GM23338 (cell line): ENCODE data around the gene RP2. TPM values are rescaled to one million over a fixed set of nuclear protein-coding genes. Genes with fewer than 3 reads are reported as not detected.

Experiments
- ATAC-seq: fragments of 200-7000 bp; cut with Tn5 transposase; 3 replicates; pipeline ENCODE4 v1.9.1; 2020
- DNase-seq: peaks from one replicate; pipeline ENCODE4 v3.0.0-alpha.2; 2015; ENCODE audit warnings: low spot score
- H2AFZ ChIP-seq: fragments of 200-600 bp; sonication (generic); 2 replicates; pipeline ENCODE4 v1.8.0; 2016; ENCODE audit warnings: antibody characterized with exemption, mild to moderate bottlenecking, moderate library complexity
- H3F3A ChIP-seq: fragments of 200-600 bp; sonication (generic); replicated peaks from 2 replicates; pipeline ENCODE4 v1.8.0; 2017; ENCODE audit warnings: antibody characterized with exemption, mixed run types, low read depth
- H3K27ac ChIP-seq: fragments of 200-600 bp; sonication (generic); 2 replicates; pipeline ENCODE4 v1.6.1; 2016; ENCODE audit warnings: low read depth
- H3K27me3 ChIP-seq: fragments of 200-600 bp; sonication (generic); 2 replicates; pipeline ENCODE4 v1.8.0; 2016; ENCODE audit warnings: mild to moderate bottlenecking, mixed run types, moderate library complexity; ENCODE audit not compliant: insufficient read depth
- H3K36me3 ChIP-seq: fragments of 200-600 bp; sonication (generic); 2 replicates; pipeline ENCODE4 v1.8.0; 2016; ENCODE audit warnings: mild to moderate bottlenecking; ENCODE audit not compliant: insufficient read depth
- H3K4me1 ChIP-seq: fragments of 200-600 bp; sonication (generic); 2 replicates; pipeline ENCODE4 v1.8.0; 2016; ENCODE audit warnings: mild to moderate bottlenecking, moderate library complexity; ENCODE audit not compliant: insufficient read depth
- H3K4me2 ChIP-seq: fragments of 200-600 bp; sonication (generic); 2 replicates; pipeline ENCODE4 v1.7.1; 2017; ENCODE audit warnings: mixed run types
- H3K4me3 ChIP-seq: fragments of 200-600 bp; sonication (generic); 2 replicates; pipeline ENCODE4 v1.6.1; 2016; ENCODE audit warnings: mixed run types
- H3K79me2 ChIP-seq: fragments of 200-600 bp; sonication (generic); replicated peaks from 2 replicates; pipeline ENCODE4 v1.8.0; 2017; ENCODE audit warnings: mild to moderate bottlenecking; ENCODE audit not compliant: insufficient read depth
- H3K9me2 ChIP-seq: fragments of 200-600 bp; sonication (generic); 2 replicates; pipeline ENCODE4 v1.8.0; 2017; ENCODE audit not compliant: insufficient read depth
- H4K20me1 ChIP-seq: fragments of 200-600 bp; sonication (generic); replicated peaks from 2 replicates; pipeline ENCODE4 v1.8.0; 2017; ENCODE audit warnings: mild to moderate bottlenecking; ENCODE audit not compliant: insufficient read depth
- H3K27ac Mint-ChIP-seq: 2 replicates; pipeline ENCODE4 v1.8.0; 2020; ENCODE audit warnings: inconsistent platforms, mild to moderate bottlenecking, moderate library complexity, mixed read lengths
- H3K27me3 Mint-ChIP-seq: 3 replicates; pipeline ENCODE4 v1.8.0; 2022; ENCODE audit warnings: low read depth, mild to moderate bottlenecking, moderate library complexity, mixed read lengths, inconsistent platforms; ENCODE audit not compliant: insufficient read depth, poor library complexity
- H3K36me3 Mint-ChIP-seq: 3 replicates; pipeline ENCODE4 v1.8.0; 2021; ENCODE audit warnings: low read depth, mild to moderate bottlenecking, inconsistent platforms, moderate library complexity, mixed read lengths
- H3K4me1 Mint-ChIP-seq: 3 replicates; pipeline ENCODE4 v1.8.0; 2020; ENCODE audit warnings: mild to moderate bottlenecking, inconsistent platforms, mixed read lengths
- H3K4me3 Mint-ChIP-seq: 3 replicates; pipeline ENCODE4 v1.8.0; 2021; ENCODE audit warnings: moderate library complexity, mild to moderate bottlenecking, inconsistent platforms, mixed read lengths
- H3K9me3 Mint-ChIP-seq: 3 replicates; pipeline ENCODE4 v1.8.0; 2020; ENCODE audit warnings: moderate library complexity, mild to moderate bottlenecking, inconsistent platforms, mixed read lengths
- CREB1 ChIP-seq: fragments of 250-450 bp; sonication (Bioruptor Pico); IDR thresholded peaks from 2 replicates; pipeline ENCODE4 v1.5.0; 2020; ENCODE audit warnings: low read depth, mild to moderate bottlenecking, moderate library complexity
- EZH2 ChIP-seq: fragments of 200-600 bp; sonication (generic); IDR thresholded peaks from one replicate; pipeline ENCODE4 v1.8.0; 2017; ENCODE audit warnings: antibody characterized with exemption, mild to moderate bottlenecking, low read depth; ENCODE audit not compliant: unreplicated experiment
- EZH2phosphoT487 ChIP-seq: fragments of 200-600 bp; sonication (generic); IDR thresholded peaks from one replicate; pipeline ENCODE4 v1.8.1; 2018; ENCODE audit warnings: antibody characterized with exemption; ENCODE audit not compliant: unreplicated experiment
- NANOG ChIP-seq: IDR thresholded peaks from 2 replicates; pipeline ENCODE4 v1.6.1; 2016; ENCODE audit warnings: antibody characterized with exemption, borderline replicate concordance
- POLR2AphosphoS5 ChIP-seq: IDR thresholded peaks from 2 replicates; pipeline ENCODE4 v1.6.1; 2016; ENCODE audit warnings: antibody characterized with exemption, low read depth
- STAT1 ChIP-seq: IDR thresholded peaks from one replicate; pipeline ENCODE4 v1.6.1; 2016; ENCODE audit warnings: antibody characterized with exemption; ENCODE audit not compliant: unreplicated experiment
- ZNF114 ChIP-seq: fragments of 250-450 bp; sonication (Bioruptor Pico); IDR thresholded peaks from 2 replicates; pipeline ENCODE4 v1.5.0; 2020; ENCODE audit warnings: mild to moderate bottlenecking, moderate library complexity
- ZNF331 ChIP-seq: fragments of 250-450 bp; sonication (Bioruptor Pico); IDR thresholded peaks from 2 replicates; pipeline ENCODE4 v1.5.0; 2020; ENCODE audit warnings: low read depth, mild to moderate bottlenecking, moderate library complexity
- polyA plus RNA-seq: library from polyadenylated mRNA; unstranded; fragments of >200 nt; fragmentation: Nextera tagmentation; extraction: Ambion mirVana; gene quantifications from 2 replicates; pipeline ENCODE4 v1.2.1, GENCODE V29; 2016
- total RNA-seq: library from RNA; depleted of rRNA; stranded (reverse); fragments of >200 nt; shearing (Covaris generic); gene quantifications from 2 replicates; pipeline ENCODE4 v1.2.3, GENCODE V29; 2014
- TF ChIP-seq, protein P1 (sequence below): IDR thresholded peaks from one replicate; pipeline ENCODE4 v1.6.1; 2018; ENCODE audit warnings: antibody characterized with exemption; ENCODE audit not compliant: unreplicated experiment
- TF ChIP-seq, protein P2 (sequence below), 2 experiments: fragments of 200-600 bp in 1 of 2; sonication (generic) in 1 of 2; conservative IDR thresholded peaks; 2 replicates each; pipeline versions ENCODE4 v1.5.1 to v1.6.1; 2016 to 2017; ENCODE audit warnings: antibody characterized with exemption in 2 of 2, low read depth in 2 of 2, mild to moderate bottlenecking in 2 of 2, moderate library complexity in 1 of 2
- TF ChIP-seq, protein P3 (sequence below): IDR thresholded peaks from 2 replicates; pipeline ENCODE4 v1.6.1; 2016; ENCODE audit warnings: antibody characterized with exemption

The RP2 gene
- total and polyA plus RNA-seq, 2 experiments from 2014 or later, result 4.5 to 12.1 TPM

DNA sequence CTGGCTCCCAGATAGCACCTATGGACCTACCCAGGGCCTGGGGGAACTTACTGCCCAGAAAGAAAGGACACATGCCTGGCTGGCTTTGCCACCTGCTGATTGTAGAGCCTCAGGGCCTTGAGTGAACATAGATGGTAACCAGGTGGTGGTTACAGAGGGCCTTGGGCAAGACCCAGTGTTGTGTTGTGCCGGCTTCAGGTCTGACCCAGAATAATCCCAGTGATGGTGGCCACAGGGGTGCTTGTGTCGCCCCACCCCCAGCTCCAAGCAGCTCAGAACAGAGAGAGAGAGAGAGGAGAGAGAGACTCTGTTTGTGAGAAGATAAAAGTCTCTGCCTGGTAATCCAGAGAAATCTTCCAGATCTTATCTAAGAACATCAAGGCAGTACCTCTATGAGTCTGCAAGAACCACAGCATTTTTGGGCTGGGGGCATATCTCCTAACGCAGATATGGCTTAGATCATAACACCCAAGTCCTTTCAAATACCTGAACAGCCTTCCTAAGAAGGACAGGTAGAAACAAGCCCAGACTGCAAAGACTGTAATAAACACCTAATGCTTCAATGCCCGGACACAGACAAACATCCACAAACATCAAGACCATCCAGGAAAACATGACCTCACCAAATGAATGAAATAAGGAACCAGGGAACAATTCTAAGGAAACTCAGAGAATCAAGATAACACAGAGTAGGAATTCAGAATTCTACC, 16.3 kb upstream of the RP2 start (continued):
- TF ChIP-seq ZNF331 (CRISPR knock-in tag) (no peak), ZNF114 (no peak), EZH2 (no peak)
- TF ChIP-seq, protein P1, sequence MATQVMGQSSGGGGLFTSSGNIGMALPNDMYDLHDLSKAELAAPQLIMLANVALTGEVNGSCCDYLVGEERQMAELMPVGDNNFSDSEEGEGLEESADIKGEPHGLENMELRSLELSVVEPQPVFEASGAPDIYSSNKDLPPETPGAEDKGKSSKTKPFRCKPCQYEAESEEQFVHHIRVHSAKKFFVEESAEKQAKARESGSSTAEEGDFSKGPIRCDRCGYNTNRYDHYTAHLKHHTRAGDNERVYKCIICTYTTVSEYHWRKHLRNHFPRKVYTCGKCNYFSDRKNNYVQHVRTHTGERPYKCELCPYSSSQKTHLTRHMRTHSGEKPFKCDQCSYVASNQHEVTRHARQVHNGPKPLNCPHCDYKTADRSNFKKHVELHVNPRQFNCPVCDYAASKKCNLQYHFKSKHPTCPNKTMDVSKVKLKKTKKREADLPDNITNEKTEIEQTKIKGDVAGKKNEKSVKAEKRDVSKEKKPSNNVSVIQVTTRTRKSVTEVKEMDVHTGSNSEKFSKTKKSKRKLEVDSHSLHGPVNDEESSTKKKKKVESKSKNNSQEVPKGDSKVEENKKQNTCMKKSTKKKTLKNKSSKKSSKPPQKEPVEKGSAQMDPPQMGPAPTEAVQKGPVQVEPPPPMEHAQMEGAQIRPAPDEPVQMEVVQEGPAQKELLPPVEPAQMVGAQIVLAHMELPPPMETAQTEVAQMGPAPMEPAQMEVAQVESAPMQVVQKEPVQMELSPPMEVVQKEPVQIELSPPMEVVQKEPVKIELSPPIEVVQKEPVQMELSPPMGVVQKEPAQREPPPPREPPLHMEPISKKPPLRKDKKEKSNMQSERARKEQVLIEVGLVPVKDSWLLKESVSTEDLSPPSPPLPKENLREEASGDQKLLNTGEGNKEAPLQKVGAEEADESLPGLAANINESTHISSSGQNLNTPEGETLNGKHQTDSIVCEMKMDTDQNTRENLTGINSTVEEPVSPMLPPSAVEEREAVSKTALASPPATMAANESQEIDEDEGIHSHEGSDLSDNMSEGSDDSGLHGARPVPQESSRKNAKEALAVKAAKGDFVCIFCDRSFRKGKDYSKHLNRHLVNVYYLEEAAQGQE, result no peak

DNA sequence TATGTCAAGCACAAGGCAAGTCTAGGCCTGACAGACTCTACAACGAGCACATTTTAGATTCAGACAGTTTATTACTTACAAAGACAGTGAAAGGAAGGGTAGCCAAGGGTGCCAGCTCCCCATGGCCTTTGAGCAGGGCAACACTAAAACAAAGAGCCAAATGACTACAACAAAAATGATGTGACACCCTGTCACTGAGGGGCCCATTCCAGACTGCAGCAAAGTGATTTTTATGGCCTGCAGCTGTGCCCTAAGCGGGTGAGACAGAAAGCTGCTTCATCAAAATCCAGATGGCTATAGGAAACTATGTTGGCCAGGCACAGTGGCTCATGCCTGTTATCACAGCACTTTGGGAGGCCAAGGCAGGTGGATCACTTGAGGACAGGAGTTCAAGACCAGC, 13.4 kb upstream of the RP2 start:
- H3K36me3 Mint-ChIP-seq, result no peaks in the 10 kb centered on the region
- Histone ChIP-seq H3K79me2 (no peaks in the 10 kb centered on the region), H3K27me3 (no peaks in the 10 kb centered on the region), H3K4me2 (no peak overlapping the region), H4K20me1 (no peaks in the 10 kb centered on the region), H3K9me2 (no peaks in the 10 kb centered on the region), H3F3A (no peaks in the 10 kb centered on the region), H3K36me3 (no peaks in the 10 kb centered on the region), H2AFZ (no peak overlapping the region), H3K4me3 (no peak overlapping the region), H3K27ac (no peak overlapping the region), H3K4me1 (no peaks in the 10 kb centered on the region)
- ATAC-seq (no peak), DNase-seq (no peak)
- H3K27me3 Mint-ChIP-seq, result no peaks in the 10 kb centered on the region
- H3K27ac Mint-ChIP-seq, result no peak overlapping the region
- no peaks in the 10 kb centered on the region for H3K4me1 Mint-ChIP-seq
- H3K9me3 Mint-ChIP-seq, result no peaks in the 10 kb centered on the region
- no peak overlapping the region for H3K4me3 Mint-ChIP-seq
- TF ChIP-seq EZH2phosphoT487 (no peak), POLR2AphosphoS5 (no peak), NANOG (no peak), ZNF331 (CRISPR knock-in tag) (no peak), EZH2 (no peak), CREB1 (CRISPR knock-in tag) (no peak), ZNF114 (no peak), STAT1 (no peak)
- TF ChIP-seq, protein P2, sequence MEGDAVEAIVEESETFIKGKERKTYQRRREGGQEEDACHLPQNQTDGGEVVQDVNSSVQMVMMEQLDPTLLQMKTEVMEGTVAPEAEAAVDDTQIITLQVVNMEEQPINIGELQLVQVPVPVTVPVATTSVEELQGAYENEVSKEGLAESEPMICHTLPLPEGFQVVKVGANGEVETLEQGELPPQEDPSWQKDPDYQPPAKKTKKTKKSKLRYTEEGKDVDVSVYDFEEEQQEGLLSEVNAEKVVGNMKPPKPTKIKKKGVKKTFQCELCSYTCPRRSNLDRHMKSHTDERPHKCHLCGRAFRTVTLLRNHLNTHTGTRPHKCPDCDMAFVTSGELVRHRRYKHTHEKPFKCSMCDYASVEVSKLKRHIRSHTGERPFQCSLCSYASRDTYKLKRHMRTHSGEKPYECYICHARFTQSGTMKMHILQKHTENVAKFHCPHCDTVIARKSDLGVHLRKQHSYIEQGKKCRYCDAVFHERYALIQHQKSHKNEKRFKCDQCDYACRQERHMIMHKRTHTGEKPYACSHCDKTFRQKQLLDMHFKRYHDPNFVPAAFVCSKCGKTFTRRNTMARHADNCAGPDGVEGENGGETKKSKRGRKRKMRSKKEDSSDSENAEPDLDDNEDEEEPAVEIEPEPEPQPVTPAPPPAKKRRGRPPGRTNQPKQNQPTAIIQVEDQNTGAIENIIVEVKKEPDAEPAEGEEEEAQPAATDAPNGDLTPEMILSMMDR (conservative IDR thresholded peaks at IDR 0.05; ENCODE audit: low read depth in 2 of 2), result no peak
- TF ChIP-seq, protein P3, sequence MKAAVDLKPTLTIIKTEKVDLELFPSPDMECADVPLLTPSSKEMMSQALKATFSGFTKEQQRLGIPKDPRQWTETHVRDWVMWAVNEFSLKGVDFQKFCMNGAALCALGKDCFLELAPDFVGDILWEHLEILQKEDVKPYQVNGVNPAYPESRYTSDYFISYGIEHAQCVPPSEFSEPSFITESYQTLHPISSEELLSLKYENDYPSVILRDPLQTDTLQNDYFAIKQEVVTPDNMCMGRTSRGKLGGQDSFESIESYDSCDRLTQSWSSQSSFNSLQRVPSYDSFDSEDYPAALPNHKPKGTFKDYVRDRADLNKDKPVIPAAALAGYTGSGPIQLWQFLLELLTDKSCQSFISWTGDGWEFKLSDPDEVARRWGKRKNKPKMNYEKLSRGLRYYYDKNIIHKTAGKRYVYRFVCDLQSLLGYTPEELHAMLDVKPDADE, result no peak
- TF ChIP-seq, protein P1, result no peak
